A673 (cell line): ENCODE measurements around the gene ABCB9. TPM values are rescaled to one million over a fixed set of nuclear protein-coding genes. Genes with fewer than 3 reads are reported as not detected.

ENCODE experiments used
- BruUV-seq: library from RNA; stranded (reverse); fragments of 400-500 nt; replicated peaks from 2 replicates; lab custom pipeline; 2021; lab: Mats Ljungman, UMichigan
- CTCF ChIA-PET: fragments of 300-600 bp; sonication (Branson Sonifier 250); formaldehyde crosslinking; loops from one replicate; lab custom pipeline; 2022; ENCODE audit warnings: antibody characterized with exemption; lab: Charles Lee
- POLR2A ChIA-PET: fragments of 300-600 bp; sonication (Branson Sonifier 250); formaldehyde crosslinking; loops from one replicate; lab custom pipeline; 2022; ENCODE audit warnings: antibody characterized with exemption; ENCODE audit not compliant: low non-redundant PET; lab: Charles Lee
- DNase-seq: peaks from one replicate; pipeline ENCODE4 v3.0.0-alpha.2; 2015; ENCODE audit warnings: low spot score
- H3K27ac ChIP-seq: fragments of 200-600 bp; sonication (generic); 2 replicates; pipeline ENCODE4 v1.5.1; 2016; ENCODE audit warnings: mixed run types, low read depth, mild to moderate bottlenecking, mixed read lengths, antibody characterized with exemption, low read length; ENCODE audit not compliant: poor library complexity, severe bottlenecking
- H3K27me3 ChIP-seq: fragments of 200-600 bp; sonication (generic); replicated peaks from 2 replicates; pipeline ENCODE4 v1.6.1; 2017; ENCODE audit warnings: mixed run types, low read depth, mild to moderate bottlenecking, mixed read lengths, antibody characterized with exemption, low read length; ENCODE audit not compliant: insufficient read depth, poor library complexity
- H3K36me3 ChIP-seq: fragments of 200-600 bp; sonication (generic); 2 replicates; pipeline ENCODE4 v1.6.1; 2016; ENCODE audit warnings: mixed run types, mild to moderate bottlenecking, mixed read lengths, antibody characterized with exemption, low read length; ENCODE audit not compliant: insufficient read depth, poor library complexity, severe bottlenecking
- H3K4me1 ChIP-seq: fragments of 200-600 bp; sonication (generic); 2 replicates; pipeline ENCODE4 v1.6.1; 2017; ENCODE audit warnings: mixed run types, mild to moderate bottlenecking, mixed read lengths, antibody characterized with exemption, low read length; ENCODE audit not compliant: insufficient read depth, poor library complexity, severe bottlenecking
- H3K4me3 ChIP-seq: fragments of 200-600 bp; sonication (generic); 2 replicates; pipeline ENCODE4 v1.5.1; 2016; ENCODE audit warnings: low read depth, mixed run types, mild to moderate bottlenecking, mixed read lengths, low read length; ENCODE audit not compliant: poor library complexity, severe bottlenecking
- H3K9me3 ChIP-seq: fragments of 200-600 bp; sonication (generic); 2 replicates; pipeline ENCODE4 v1.6.1; 2016; ENCODE audit warnings: mixed run types, low read depth, mild to moderate bottlenecking, mixed read lengths, antibody characterized with exemption, low read length; ENCODE audit not compliant: poor library complexity, severe bottlenecking
- EZH2 ChIP-seq: fragments of 200-600 bp; sonication (generic); IDR thresholded peaks from 2 replicates; pipeline ENCODE4 v1.6.1; 2017; ENCODE audit warnings: borderline replicate concordance, low read depth, mild to moderate bottlenecking, mixed read lengths, antibody characterized with exemption, low read length; ENCODE audit not compliant: poor library complexity, severe bottlenecking
- intact Hi-C: fragments of 100-400 bp; cut with micrococcal nuclease; formaldehyde crosslinking; loops from one replicate; pipeline ENCODE4 v1.10.0; 2022; ENCODE audit not compliant: unreplicated experiment
- microRNA-seq: library from miRNA; unstranded; fragments of <30 nt; microRNA quantifications from one replicate; pipeline ENCODE4 v1.2.0, GENCODE V29; 2021
- total RNA-seq: library from RNA; stranded (reverse); gene quantifications from 2 replicates; pipeline ENCODE4 v1.2.3, GENCODE V29; 2021
- TF ChIP-seq, protein P1 (sequence below): fragments of 300-800, 200-600 bp; sonication (generic); conservative IDR thresholded peaks from 2 replicates; pipeline ENCODE4 v1.5.1; 2017; ENCODE audit warnings: low read depth, mild to moderate bottlenecking, antibody characterized with exemption, low read length, moderate library complexity, mixed read lengths

The ABCB9 gene
- total RNA-seq, 1 experiment from 2014 or later = 8.9 TPM

DNA sequence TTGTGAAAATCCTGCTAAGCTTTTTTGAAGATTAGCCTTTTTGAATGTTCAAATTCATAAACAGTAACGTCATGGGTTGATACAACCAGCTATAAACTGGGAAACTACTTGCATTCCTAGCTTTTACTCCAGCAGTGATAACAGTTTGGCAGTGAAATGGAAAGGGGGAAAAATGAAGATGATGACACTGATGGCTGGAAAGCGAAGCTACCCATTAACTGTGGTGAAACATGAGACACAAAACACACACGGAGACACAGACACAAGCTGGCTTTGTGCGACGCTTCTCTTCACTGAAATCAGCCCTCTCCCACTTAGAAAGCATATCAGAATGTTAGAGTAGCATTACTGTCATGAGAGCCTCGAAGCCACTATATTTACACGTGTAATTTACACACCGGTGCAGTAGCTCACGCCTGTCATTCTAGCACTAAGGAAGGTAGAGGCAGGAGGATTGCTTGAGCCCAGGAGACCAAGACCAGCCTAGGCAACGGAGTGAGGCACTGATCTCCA is 86.1 kb downstream of the ABCB9 start:
- Histone ChIP-seq H3K9me3 (no peaks in the 10 kb centered on the region), H3K27me3 (no peaks in the 10 kb centered on the region), H3K36me3 (no peaks in the 10 kb centered on the region), H3K4me1 (peaks cover 43% of the 10 kb centered on the region), H3K4me3 (no peak overlapping the region), H3K27ac (peak overlapping the region; percentile 55)
- CTCF ChIA-PET = interaction anchor here (0.6 to 1.0 kb wide), 4 partner anchors 8 to 1684 kb away, joined by 3 to 4 read pairs (median 3); no protein-coding TSS in a partner anchor
- no TSS peak for BruUV-seq
- DNase-seq = no peak
- no peak for TF ChIP-seq EZH2
- TF ChIP-seq, protein P1, sequence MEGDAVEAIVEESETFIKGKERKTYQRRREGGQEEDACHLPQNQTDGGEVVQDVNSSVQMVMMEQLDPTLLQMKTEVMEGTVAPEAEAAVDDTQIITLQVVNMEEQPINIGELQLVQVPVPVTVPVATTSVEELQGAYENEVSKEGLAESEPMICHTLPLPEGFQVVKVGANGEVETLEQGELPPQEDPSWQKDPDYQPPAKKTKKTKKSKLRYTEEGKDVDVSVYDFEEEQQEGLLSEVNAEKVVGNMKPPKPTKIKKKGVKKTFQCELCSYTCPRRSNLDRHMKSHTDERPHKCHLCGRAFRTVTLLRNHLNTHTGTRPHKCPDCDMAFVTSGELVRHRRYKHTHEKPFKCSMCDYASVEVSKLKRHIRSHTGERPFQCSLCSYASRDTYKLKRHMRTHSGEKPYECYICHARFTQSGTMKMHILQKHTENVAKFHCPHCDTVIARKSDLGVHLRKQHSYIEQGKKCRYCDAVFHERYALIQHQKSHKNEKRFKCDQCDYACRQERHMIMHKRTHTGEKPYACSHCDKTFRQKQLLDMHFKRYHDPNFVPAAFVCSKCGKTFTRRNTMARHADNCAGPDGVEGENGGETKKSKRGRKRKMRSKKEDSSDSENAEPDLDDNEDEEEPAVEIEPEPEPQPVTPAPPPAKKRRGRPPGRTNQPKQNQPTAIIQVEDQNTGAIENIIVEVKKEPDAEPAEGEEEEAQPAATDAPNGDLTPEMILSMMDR = no peak
- POLR2A ChIA-PET = interaction anchor here (0.6 kb wide), 1 partner anchor 894 kb away, joined by 3 read pairs; no protein-coding TSS in a partner anchor
- intact Hi-C loops = no loop called here

Small RNAs within 50 kb of the gene (microRNA-seq; reads per million reads assigned to microRNA genes)
- gene MIR4304 = not detected

Other genes with a start within 250 kb of the ABCB9 start
- 0.37 TPM in 1 of 2 replicates, not detected in the other for gene HCAR3, start 249.7 kb downstream of the ABCB9 start, total RNA-seq
- 1.9 and 2.0 TPM in 2 replicates for gene HCAR1, start 235.6 kb downstream of the ABCB9 start, total RNA-seq
- gene DENR, start 213.6 kb downstream of the ABCB9 start, total RNA-seq = 104 and 116 TPM in 2 replicates
- gene CCDC62, start 191.9 kb downstream of the ABCB9 start, total RNA-seq = 0.20 TPM in 1 of 2 replicates, not detected in the other
- 27.0 and 30.4 TPM in 2 replicates for gene HIP1R, start 131.0 kb downstream of the ABCB9 start, total RNA-seq
- gene VPS37B, start 70.3 kb downstream of the ABCB9 start, total RNA-seq = 30.2 and 34.4 TPM in 2 replicates
- 18.2 and 22.2 TPM in 2 replicates for gene OGFOD2, start 8.8 kb upstream of the ABCB9 start, total RNA-seq
- gene ARL6IP4, start 14.2 kb upstream of the ABCB9 start, total RNA-seq = 180 and 189 TPM in 2 replicates
- 6.4 and 8.9 TPM in 2 replicates for gene PITPNM2, start 184.6 kb upstream of the ABCB9 start, total RNA-seq